SK-N-SH treated with all-trans-retinoic acid at 6 μM for 48 hours (cell line): ENCODE measurements around the gene TADA3.

Experiments used
- ARNTL ChIP-seq: fragments of 450-650 bp; formaldehyde crosslinking; IDR thresholded peaks from 2 replicates; pipeline ENCODE4 v1.5.0; 2020; ENCODE audit warnings: low read depth, mild to moderate bottlenecking, moderate library complexity, borderline replicate concordance
- CSRNP3 ChIP-seq: fragments of 250-450 bp; sonication (Bioruptor Pico); IDR thresholded peaks from 2 replicates; pipeline ENCODE4 v1.5.1; 2021; ENCODE audit warnings: mild to moderate bottlenecking, moderate library complexity
- ESRRG ChIP-seq: fragments of 250-450 bp; sonication (Bioruptor Pico); IDR thresholded peaks from 2 replicates; pipeline ENCODE4 v1.6.1; 2021; ENCODE audit warnings: mild to moderate bottlenecking
- OSR1 ChIP-seq: fragments of 250-450 bp; sonication (Bioruptor Pico); IDR thresholded peaks from 2 replicates; pipeline ENCODE4 v1.8.0; 2022; ENCODE audit warnings: moderate library complexity, mild to moderate bottlenecking, inconsistent platforms
- RARB ChIP-seq: fragments of 250-450 bp; sonication (Bioruptor Pico); IDR thresholded peaks from 2 replicates; pipeline ENCODE4 v1.8.0; 2021; ENCODE audit warnings: mild to moderate bottlenecking, moderate library complexity
- ZFP30 ChIP-seq: fragments of 450-650 bp; formaldehyde crosslinking; IDR thresholded peaks from 2 replicates; pipeline ENCODE4 v1.5.0; 2022; ENCODE audit warnings: mild to moderate bottlenecking, moderate library complexity
- ZNF70 ChIP-seq: fragments of 450-650 bp; formaldehyde crosslinking; IDR thresholded peaks from 2 replicates; pipeline ENCODE4 v1.5.0; 2020; ENCODE audit warnings: mild to moderate bottlenecking, moderate library complexity
- TF ChIP-seq, protein P1 (sequence below): fragments of 250-450 bp; sonication (Bioruptor Pico); IDR thresholded peaks from 2 replicates; pipeline ENCODE4 v1.5.1; 2020; ENCODE audit warnings: low read depth, mild to moderate bottlenecking, moderate library complexity
- TF ChIP-seq, protein P2 (sequence below): fragments of 250-450 bp; sonication (Bioruptor Pico); IDR thresholded peaks from 2 replicates; pipeline ENCODE4 v1.8.0; 2020; ENCODE audit warnings: mild to moderate bottlenecking, moderate library complexity, borderline replicate concordance

DNA sequence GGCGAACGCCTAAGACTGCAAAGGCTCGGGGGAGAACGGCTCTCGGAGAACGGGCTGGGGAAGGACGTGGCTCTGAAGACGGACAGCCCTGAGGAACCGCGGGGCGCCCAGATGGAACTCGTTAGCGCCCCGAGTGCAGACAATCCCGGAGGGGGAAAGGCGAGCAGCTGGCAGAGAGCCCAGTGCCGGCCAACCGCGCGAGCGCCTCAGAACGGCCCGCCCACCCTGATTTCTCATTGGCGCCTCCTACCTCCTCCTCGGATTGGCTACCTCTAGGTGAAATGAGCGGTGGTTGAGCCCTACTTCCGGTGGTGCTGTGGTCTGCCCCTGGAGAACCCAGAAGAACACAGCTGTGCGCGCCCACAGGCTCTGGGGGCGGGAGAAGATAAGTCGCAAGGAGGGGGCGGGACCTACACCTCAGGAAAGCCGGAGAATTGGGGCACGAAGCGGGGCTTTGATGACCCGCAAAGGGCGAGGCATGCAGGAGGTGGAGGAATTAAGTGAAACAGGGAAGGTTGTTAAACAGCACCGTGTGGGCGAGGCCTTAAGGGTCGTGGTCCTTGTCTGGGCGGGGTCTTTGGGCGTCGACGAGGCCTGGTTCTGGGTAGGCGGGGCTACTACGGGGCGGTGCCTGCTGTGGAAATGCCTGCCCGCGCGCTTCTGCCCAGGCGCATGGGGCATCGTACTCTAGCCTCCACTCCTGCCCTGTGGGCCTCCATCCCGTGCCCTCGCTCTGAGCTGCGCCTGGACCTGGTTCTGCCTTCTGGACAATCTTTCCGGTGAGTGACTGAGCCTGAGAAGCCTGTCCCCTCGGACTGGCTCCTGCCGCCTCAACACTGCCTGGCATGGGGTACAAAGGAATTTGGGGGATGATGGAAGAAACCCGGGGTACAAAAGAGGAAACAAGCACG, 42.4 kb downstream of the TADA3 start, which contains the start of gene OGG1:
- TF ChIP-seq CSRNP3 (CRISPR knock-in tag) (no peak), ESRRG (CRISPR knock-in tag) (no peak), ZNF70 (CRISPR knock-in tag) (no peak), RARB (CRISPR knock-in tag) (no peak), OSR1 (CRISPR knock-in tag) (no peak), ZFP30 (CRISPR knock-in tag) (no peak), ARNTL (CRISPR knock-in tag) (no peak)
- TF ChIP-seq, protein P1, sequence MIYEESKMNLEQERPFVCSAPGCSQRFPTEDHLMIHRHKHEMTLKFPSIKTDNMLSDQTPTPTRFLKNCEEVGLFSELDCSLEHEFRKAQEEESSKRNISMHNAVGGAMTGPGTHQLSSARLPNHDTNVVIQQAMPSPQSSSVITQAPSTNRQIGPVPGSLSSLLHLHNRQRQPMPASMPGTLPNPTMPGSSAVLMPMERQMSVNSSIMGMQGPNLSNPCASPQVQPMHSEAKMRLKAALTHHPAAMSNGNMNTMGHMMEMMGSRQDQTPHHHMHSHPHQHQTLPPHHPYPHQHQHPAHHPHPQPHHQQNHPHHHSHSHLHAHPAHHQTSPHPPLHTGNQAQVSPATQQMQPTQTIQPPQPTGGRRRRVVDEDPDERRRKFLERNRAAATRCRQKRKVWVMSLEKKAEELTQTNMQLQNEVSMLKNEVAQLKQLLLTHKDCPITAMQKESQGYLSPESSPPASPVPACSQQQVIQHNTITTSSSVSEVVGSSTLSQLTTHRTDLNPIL (CRISPR knock-in tag) = no peak
- TF ChIP-seq, protein P2, sequence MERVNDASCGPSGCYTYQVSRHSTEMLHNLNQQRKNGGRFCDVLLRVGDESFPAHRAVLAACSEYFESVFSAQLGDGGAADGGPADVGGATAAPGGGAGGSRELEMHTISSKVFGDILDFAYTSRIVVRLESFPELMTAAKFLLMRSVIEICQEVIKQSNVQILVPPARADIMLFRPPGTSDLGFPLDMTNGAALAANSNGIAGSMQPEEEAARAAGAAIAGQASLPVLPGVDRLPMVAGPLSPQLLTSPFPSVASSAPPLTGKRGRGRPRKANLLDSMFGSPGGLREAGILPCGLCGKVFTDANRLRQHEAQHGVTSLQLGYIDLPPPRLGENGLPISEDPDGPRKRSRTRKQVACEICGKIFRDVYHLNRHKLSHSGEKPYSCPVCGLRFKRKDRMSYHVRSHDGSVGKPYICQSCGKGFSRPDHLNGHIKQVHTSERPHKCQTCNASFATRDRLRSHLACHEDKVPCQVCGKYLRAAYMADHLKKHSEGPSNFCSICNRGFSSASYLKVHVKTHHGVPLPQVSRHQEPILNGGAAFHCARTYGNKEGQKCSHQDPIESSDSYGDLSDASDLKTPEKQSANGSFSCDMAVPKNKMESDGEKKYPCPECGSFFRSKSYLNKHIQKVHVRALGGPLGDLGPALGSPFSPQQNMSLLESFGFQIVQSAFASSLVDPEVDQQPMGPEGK (CRISPR knock-in tag) = no peak
